Loucy (cell line): ENCODE measurements around the gene MBNL2.

Source experiments
- H2AFZ ChIP-seq: fragments of 200-600 bp; sonication (generic); 2 replicates; pipeline ENCODE4 v1.6.0; 2016; ENCODE audit warnings: antibody characterized with exemption, mild to moderate bottlenecking, low read length, moderate library complexity
- H3F3A ChIP-seq: fragments of 200-600 bp; 2 replicates; pipeline ENCODE4 v1.6.0; 2016; ENCODE audit warnings: antibody characterized with exemption, low read depth, mild to moderate bottlenecking
- H3K27me3 ChIP-seq: fragments of 200-600 bp; sonication (generic); 2 replicates; pipeline ENCODE4 v1.6.1; 2014; ENCODE audit warnings: low read length, mild to moderate bottlenecking; ENCODE audit not compliant: insufficient read depth, poor library complexity, severe bottlenecking
- H3K36me3 ChIP-seq: fragments of 200-600 bp; sonication (generic); 2 replicates; pipeline ENCODE4 v1.6.1; 2016; ENCODE audit warnings: low read length; ENCODE audit not compliant: insufficient read depth
- H3K4me1 ChIP-seq: fragments of 200-600 bp; sonication (generic); 2 replicates; pipeline ENCODE4 v1.5.1; 2014; ENCODE audit warnings: low read length, mild to moderate bottlenecking; ENCODE audit not compliant: insufficient read depth, poor library complexity, severe bottlenecking
- H3K4me2 ChIP-seq: fragments of 200-600 bp; sonication (generic); 2 replicates; pipeline ENCODE4 v1.6.0; 2014; ENCODE audit warnings: antibody characterized with exemption, low read length, low read depth, mild to moderate bottlenecking; ENCODE audit not compliant: poor library complexity, severe bottlenecking
- H3K4me3 ChIP-seq: fragments of 200-600 bp; sonication (generic); 2 replicates; pipeline ENCODE4 v1.5.1; 2014; ENCODE audit warnings: low read length, mild to moderate bottlenecking, mixed read lengths; ENCODE audit not compliant: poor library complexity, severe bottlenecking
- H3K79me2 ChIP-seq: fragments of 200-600 bp; sonication (generic); 2 replicates; pipeline ENCODE4 v1.6.1; 2014; ENCODE audit warnings: low read length; ENCODE audit not compliant: insufficient read depth
- H3K9ac ChIP-seq: fragments of 200-600 bp; sonication (generic); 2 replicates; pipeline ENCODE4 v1.6.0; 2014; ENCODE audit warnings: mild to moderate bottlenecking, low read depth, low read length, moderate library complexity; ENCODE audit not compliant: poor library complexity, severe bottlenecking
- H3K9me2 ChIP-seq: fragments of 200-600 bp; sonication (generic); replicated peaks from 2 replicates; pipeline ENCODE4 v1.6.1; 2016; ENCODE audit warnings: low read depth, low read length, mixed read lengths
- H3K9me3 ChIP-seq: fragments of 200-600 bp; sonication (generic); 2 replicates; pipeline ENCODE4 v1.6.1; 2014; ENCODE audit warnings: mild to moderate bottlenecking, antibody characterized with exemption, low read length, low read depth; ENCODE audit not compliant: insufficient read depth
- H4K20me1 ChIP-seq: fragments of 200-600 bp; sonication (generic); 2 replicates; pipeline ENCODE4 v1.6.0; 2014; ENCODE audit warnings: antibody characterized with exemption, low read length, mild to moderate bottlenecking; ENCODE audit not compliant: insufficient read depth, poor library complexity, severe bottlenecking
- CTCF ChIP-seq: fragments of 200-600 bp; sonication (generic); conservative IDR thresholded peaks from 2 replicates; pipeline ENCODE4 v1.5.1; 2014; ENCODE audit warnings: mild to moderate bottlenecking, antibody characterized with exemption, low read length
- EZH2phosphoT487 ChIP-seq: fragments of 200-600 bp; IDR thresholded peaks from 2 replicates; pipeline ENCODE4 v1.6.1; 2018; ENCODE audit warnings: antibody characterized with exemption, mild to moderate bottlenecking, moderate library complexity, borderline replicate concordance

Gene MBNL2

GRCh38 chr13:97246596-97247158 lies 24.5 kb downstream of the MBNL2 start:
- H3K79me2 ChIP-seq, result no peaks in the 10 kb centered on the region

GRCh38 chr13:97248243-97248642 lies 26.1 kb downstream of the MBNL2 start:
- H4K20me1 ChIP-seq, result no peaks in the 10 kb centered on the region
- H3K4me2 ChIP-seq, result no peak overlapping the region
- no peaks in the 10 kb centered on the region for H3K79me2 ChIP-seq
- H3K27me3 ChIP-seq, result no peaks in the 10 kb centered on the region
- H3K4me1 ChIP-seq, result peaks cover 16% of the 10 kb centered on the region
- no peaks in the 10 kb centered on the region for H3K9me2 ChIP-seq
- no peaks in the 10 kb centered on the region for H3F3A ChIP-seq
- no peak overlapping the region for H3K4me3 ChIP-seq
- H3K36me3 ChIP-seq, result no peaks in the 10 kb centered on the region
- TF ChIP-seq CTCF, result no peak
- no peak for TF ChIP-seq EZH2phosphoT487
- no peak overlapping the region for H2AFZ ChIP-seq
- no peaks in the 10 kb centered on the region for H3K9me3 ChIP-seq
- H3K9ac ChIP-seq, result no peak overlapping the region

More at GRCh38 chr13:97246596-97247158, 24.5 kb downstream of the MBNL2 start:
- no peak overlapping the region for H2AFZ ChIP-seq
- no peak overlapping the region for H3K4me2 ChIP-seq
- no peak overlapping the region for H3K4me3 ChIP-seq
- TF ChIP-seq CTCF (no peak), EZH2phosphoT487 (no peak)
- no peaks in the 10 kb centered on the region for H4K20me1 ChIP-seq
- H3K27me3 ChIP-seq, result no peaks in the 10 kb centered on the region
- no peaks in the 10 kb centered on the region for H3K36me3 ChIP-seq
- no peaks in the 10 kb centered on the region for H3K9me2 ChIP-seq
- H3K9me3 ChIP-seq, result no peaks in the 10 kb centered on the region
- H3F3A ChIP-seq, result no peaks in the 10 kb centered on the region
- H3K4me1 ChIP-seq, result peaks cover 16% of the 10 kb centered on the region
- H3K9ac ChIP-seq, result no peak overlapping the region

- Histone ChIP-seq H3K4me2 (no peak overlapping the region), H3K27me3 (no peaks in the 10 kb centered on the region), H3F3A (no peaks in the 10 kb centered on the region), H3K9ac (no peak overlapping the region), H3K9me2 (no peaks in the 10 kb centered on the region), H2AFZ (no peak overlapping the region), H3K4me3 (no peak overlapping the region), H3K9me3 (no peaks in the 10 kb centered on the region), H3K36me3 (no peaks in the 10 kb centered on the region), H3K79me2 (no peaks in the 10 kb centered on the region), H4K20me1 (no peaks in the 10 kb centered on the region), H3K4me1 (peaks cover 16% of the 10 kb centered on the region)
- TF ChIP-seq CTCF (no peak), EZH2phosphoT487 (no peak)
These were observed 27.1 kb downstream of the MBNL2 start for GRCh38 chr13:97249093-97249795.
